ENCODE data around the gene EIF4G1. TPM values are rescaled to one million over a fixed set of nuclear protein-coding genes. Genes with fewer than 3 reads are reported as not detected.

The EIF4G1 gene
- total RNA-seq, 4 donors from 2014 or later = 382 to 463 (median 418) TPM

- 75% methylated on average over 6 of the region's 24 CpGs for WGBS
- no peak for TF ChIP-seq EP300 (IDR thresholded peaks at IDR 0.05)
- no peak for TF ChIP-seq POLR2AphosphoS5 (IDR thresholded peaks at IDR 0.05)
- no peak for TF ChIP-seq CTCF (IDR thresholded peaks at IDR 0.05)
- no peak for TF ChIP-seq POLR2A (IDR thresholded peaks at IDR 0.05)
- Histone ChIP-seq H3K4me1 (peaks cover 38% of the 10 kb centered on the region), H3K9me3 (no peaks in the 10 kb centered on the region), H3K27ac (peak overlapping the region; percentile 55), H3K27me3 (no peaks in the 10 kb centered on the region), H3K4me3 (no peak overlapping the region), H3K36me3 (peaks cover 26% of the 10 kb centered on the region)
- DNase-seq (ENCODE audit: low spot score in 2 of 2) = no peak
Observed at GRCh38 chr3:184344579-184345316, 30.3 kb downstream of the EIF4G1 start.

- peaks cover 34% of the 10 kb centered on the region for H3K4me1 ChIP-seq
Observed at GRCh38 chr3:184345317-184346144, 31.1 kb downstream of the EIF4G1 start.

GRCh38 chr3:184346480-184347190 is 32.2 kb downstream of the EIF4G1 start:
- no peak for DNase-seq (ENCODE audit: low spot score in 2 of 2)
- Histone ChIP-seq H3K4me3 (no peak overlapping the region), H3K4me1 (peaks cover 28% of the 10 kb centered on the region), H3K27me3 (no peaks in the 10 kb centered on the region), H3K36me3 (peaks cover 26% of the 10 kb centered on the region), H3K27ac (no peak overlapping the region), H3K9me3 (no peaks in the 10 kb centered on the region)
- 84% methylated on average over 5 of the region's 20 CpGs for WGBS
- TF ChIP-seq POLR2AphosphoS5 (IDR thresholded peaks at IDR 0.05) (no peak), POLR2A (IDR thresholded peaks at IDR 0.05) (no peak), CTCF (IDR thresholded peaks at IDR 0.05) (no peak), EP300 (IDR thresholded peaks at IDR 0.05) (no peak)

More at GRCh38 chr3:184345317-184346144, 31.1 kb downstream of the EIF4G1 start:
- H3K27me3 ChIP-seq = no peaks in the 10 kb centered on the region
- H3K36me3 ChIP-seq = peaks cover 26% of the 10 kb centered on the region
- no peak overlapping the region for H3K4me3 ChIP-seq
- TF ChIP-seq CTCF (IDR thresholded peaks at IDR 0.05) (peak in 1 of 2 donors; percentile 60), EP300 (IDR thresholded peaks at IDR 0.05) (no peak), POLR2AphosphoS5 (IDR thresholded peaks at IDR 0.05) (peak in 1 of 3 donors; percentile 44), POLR2A (IDR thresholded peaks at IDR 0.05) (no peak)
- no peaks in the 10 kb centered on the region for H3K9me3 ChIP-seq
- DNase-seq (ENCODE audit: low spot score in 2 of 2) = no peak
- WGBS = 43% methylated on average over 14 of the region's 14 CpGs
- H3K27ac ChIP-seq = peak overlapping the region; percentile 55

- no peak for TF ChIP-seq POLR2AphosphoS5 (IDR thresholded peaks at IDR 0.05)
- no peak for TF ChIP-seq POLR2A (IDR thresholded peaks at IDR 0.05)
- TF ChIP-seq EP300 (IDR thresholded peaks at IDR 0.05) = no peak
- TF ChIP-seq CTCF (IDR thresholded peaks at IDR 0.05) = no peak
- Histone ChIP-seq H3K4me3 (no peak overlapping the region), H3K4me1 (peaks cover 30% of the 10 kb centered on the region), H3K36me3 (peaks cover 23% of the 10 kb centered on the region), H3K9me3 (no peaks in the 10 kb centered on the region), H3K27me3 (no peaks in the 10 kb centered on the region), H3K27ac (no peak overlapping the region)
- no peak for DNase-seq (ENCODE audit: low spot score in 2 of 2)
- WGBS = 72% methylated on average over 12 of the region's 12 CpGs
Observed at GRCh38 chr3:184347321-184348056, 33.1 kb downstream of the EIF4G1 start.

All from suprapubic skin (tissue), 4 donors.